GM18951 (cell line): ENCODE results near the gene TMEM74B.

Source experiments
- POLR2A ChIP-seq: IDR thresholded peaks from 4 replicates; pipeline ENCODE4 v1.6.1; 2011; ENCODE audit warnings: mild to moderate bottlenecking; ENCODE audit not compliant: insufficient read length, insufficient read depth; ENCODE audit errors: extremely low read depth
- in situ Hi-C: fragments of 300-500 bp; cut with MboI; formaldehyde crosslinking; loops from one replicate; pipeline ENCODE4 v1.12.0; 2022; ENCODE audit warnings: low sequenced_read_pairs, mixed read lengths, inconsistent platforms; ENCODE audit not compliant: unreplicated experiment

TMEM74B gene

DNA sequence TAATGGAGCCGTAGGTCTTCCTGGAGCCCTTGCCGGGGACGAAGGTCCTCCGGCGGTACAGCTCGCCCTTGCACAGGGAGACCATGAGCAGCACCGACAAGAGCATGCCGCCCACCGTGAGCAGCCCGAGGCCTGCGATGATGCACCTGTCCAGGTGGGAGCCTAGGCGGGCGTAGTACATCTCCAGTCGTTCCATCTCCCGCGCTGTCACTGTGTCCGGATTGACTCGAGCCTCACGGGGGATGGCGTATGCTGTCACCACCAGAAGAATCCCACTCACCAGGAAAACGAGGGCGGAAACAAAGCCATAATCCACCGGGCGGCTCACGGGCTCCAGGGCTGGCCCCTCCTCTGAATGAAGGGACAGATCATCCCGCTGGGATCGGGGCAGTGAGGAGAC lies 3.8 kb downstream of the TMEM74B start:
- in situ Hi-C loops = no loop called here
- no peak for TF ChIP-seq POLR2A

DNA sequence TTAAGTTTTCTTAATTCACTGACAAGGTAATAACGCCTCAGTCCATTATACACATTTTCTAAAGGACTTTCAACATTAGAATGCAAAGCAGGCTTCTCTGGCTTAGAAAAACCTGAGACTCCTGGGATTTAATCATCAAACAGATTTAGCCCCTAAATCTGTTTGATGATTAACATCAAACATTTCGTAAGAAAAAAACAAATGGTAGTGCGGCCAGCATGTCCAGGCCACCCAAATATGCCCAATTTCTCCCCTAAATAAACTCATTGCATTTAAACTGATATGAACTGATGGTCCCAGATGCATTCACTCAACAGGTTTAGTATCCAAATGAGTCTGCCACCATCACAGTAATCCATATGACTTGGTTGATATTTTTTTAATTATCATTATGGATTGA lies 6.2 kb downstream of the TMEM74B start:
- TF ChIP-seq POLR2A = no peak
- in situ Hi-C loops = no loop called here

DNA sequence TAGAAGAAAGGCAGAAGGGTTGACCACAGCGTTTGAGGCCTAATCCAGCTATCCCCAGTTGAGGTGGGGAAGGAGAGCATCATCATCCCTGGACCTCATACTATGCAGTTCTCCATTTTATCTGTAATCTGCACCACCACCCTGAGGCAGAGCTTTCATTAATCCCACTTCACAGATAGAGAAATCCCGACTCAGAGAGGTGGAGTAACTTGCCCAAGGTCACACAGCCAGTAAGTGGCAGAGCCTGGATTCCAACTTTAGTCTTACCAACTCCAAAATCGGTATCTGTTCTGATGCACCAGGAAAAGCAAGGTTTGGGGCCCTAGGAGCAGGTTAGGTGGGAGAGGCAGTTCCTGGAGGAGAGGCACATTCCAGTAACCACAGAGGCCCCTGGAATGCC lies 6.7 kb downstream of the TMEM74B start:
- in situ Hi-C loops = no loop called here
- TF ChIP-seq POLR2A = no peak

DNA sequence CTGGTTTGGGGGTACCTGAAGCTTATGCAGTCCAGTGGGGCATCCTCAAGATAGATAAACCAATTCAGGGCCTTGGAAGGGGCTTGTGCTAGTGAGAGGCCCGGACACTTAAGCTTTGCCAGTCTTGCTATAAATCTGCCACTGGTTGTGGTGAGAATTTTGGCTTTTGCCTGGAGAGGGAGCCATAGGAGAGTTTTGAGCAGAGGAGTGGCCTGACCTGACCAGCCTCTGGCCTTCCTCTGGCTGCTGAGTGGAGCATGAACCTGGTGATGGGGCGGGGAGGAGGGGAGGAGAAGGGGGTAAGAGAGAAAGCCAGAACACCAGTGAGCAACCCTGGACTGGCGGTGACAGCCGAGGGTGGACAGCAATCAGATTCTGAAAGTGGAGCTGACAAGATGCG lies 7.1 kb downstream of the TMEM74B start:
- in situ Hi-C loops = no loop called here
- TF ChIP-seq POLR2A = no peak

DNA sequence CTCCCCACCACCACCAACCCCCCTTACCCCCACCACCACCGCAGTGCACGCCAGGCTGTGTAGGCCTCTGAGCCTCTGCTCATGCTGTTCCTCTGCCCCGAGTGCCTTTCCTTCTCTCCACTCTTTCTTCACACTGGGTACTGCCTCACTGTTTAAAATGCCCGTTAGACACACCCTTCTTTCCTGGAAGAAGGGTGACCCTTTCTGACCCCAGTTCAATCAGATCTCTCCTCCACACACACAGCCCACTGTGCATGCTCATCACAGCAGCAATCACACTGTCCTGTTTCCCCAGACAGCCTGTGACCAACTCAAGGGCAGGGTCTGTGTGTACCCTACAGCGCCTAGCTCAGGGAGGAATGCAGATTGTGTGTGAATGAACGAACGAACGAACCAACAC lies 10.0 kb downstream of the TMEM74B start:
- in situ Hi-C loops = no loop called here

DNA sequence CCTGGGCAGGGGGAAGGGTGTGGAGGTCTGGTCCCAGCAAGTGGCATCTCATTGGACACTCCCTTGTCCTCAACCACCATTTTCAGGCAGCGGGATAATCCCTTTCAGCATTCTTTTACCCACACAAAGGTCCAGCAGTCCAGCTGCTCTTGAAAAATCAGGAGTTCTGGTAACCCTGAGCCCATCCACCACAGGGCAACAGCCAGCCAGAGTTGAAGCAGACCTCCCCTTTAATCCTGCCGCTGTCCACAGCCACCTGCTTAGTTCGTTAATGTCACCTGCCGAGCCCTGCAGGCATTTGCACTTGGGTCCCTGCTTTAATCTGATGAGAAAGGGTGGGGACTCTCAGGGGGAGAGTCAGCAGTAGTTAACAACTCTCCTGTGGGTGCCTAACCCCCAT lies 11.1 kb downstream of the TMEM74B start:
- in situ Hi-C loops = no loop called here
- no peak for TF ChIP-seq POLR2A

More for the DNA sequence above, 10.0 kb downstream of the TMEM74B start:
- no peak for TF ChIP-seq POLR2A

DNA sequence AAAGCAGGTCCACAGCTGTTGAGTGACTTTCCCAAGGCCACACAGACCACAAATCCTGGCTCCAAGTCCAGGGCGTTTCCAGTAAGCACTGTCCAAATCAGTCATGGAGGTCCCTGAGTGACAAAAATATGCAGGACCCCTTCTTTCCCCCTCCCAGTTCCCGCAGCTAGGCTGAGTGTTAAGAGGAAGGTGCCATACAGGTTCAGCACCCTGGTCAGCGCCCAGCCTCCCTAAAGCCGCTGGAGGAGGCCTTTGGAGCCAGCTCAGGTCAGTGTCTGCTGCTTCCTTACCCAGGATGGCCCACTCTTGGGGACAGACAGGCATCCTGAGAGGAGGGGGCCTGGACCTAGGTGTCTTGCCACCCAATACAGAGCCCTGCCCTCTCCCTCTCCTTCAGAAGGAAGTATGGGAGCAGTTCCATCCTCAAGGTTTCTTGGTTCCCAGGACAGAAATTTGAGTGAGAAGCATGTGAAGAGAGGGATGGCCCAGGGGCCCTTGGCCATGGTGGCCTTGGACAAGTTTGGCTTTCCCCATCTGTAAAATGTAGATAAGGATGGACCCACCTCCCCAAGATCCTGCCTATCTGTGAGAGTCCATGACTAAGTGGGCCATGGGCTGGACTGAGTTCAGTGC lies 13.2 kb downstream of the TMEM74B start:
- no peak for TF ChIP-seq POLR2A
- in situ Hi-C loops = no loop called here

DNA sequence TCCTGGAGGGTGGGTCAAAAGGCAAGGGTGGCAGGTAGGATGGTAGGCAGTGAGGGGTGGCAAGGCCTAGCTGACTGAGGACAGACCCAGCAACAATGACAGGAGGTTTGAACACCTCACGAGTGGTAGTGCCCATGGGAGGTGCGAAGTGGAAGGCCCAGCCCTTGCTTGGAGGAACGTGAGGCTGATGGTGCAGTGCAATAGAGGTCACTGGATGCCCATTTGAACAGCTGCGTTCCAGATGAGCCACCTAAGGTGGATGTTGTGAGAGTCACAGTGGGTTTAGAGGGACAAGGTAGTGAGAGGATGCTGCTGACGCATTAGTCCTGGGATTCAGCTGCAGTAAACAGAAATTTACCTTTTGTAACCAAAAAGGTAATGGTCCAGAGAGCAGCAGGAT lies 15.6 kb downstream of the TMEM74B start:
- in situ Hi-C loops = no loop called here
- TF ChIP-seq POLR2A = no peak

DNA sequence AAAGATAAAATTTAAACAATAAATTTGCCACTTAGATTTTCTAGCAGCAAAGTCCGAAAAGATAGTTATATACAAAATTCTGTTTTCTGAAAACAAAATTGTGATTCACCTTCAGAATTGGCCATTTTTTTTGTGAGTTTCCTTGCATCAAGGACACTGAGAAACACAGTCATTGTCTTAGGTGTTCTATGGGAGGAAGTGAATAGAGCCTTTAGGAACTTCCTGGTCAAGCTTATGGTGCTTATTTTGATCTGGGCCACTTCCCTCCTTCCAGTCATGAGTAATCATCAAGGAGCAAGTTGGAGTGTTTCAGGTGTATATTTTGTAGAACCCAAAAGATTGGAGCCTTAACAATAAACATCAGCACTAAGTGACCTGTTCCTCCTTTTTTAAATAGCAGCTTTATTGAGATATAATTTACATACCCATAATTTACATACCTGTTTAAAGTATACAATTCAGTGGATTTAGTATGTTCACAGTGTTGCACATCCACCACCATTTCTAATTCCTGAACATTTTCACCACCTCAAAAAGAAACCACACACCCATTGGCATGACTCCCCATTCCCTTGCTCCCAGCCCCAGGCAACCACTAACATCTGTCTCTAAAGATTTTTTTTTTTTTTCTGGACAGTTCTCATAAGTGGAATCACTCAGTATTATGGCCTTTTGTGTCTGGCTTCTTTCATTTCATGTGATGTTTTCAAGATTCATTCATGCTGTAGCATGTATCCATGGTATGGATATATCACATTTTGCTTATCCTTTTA lies 17.6 kb downstream of the TMEM74B start:
- no peak for TF ChIP-seq POLR2A
- in situ Hi-C loops = no loop called here

DNA sequence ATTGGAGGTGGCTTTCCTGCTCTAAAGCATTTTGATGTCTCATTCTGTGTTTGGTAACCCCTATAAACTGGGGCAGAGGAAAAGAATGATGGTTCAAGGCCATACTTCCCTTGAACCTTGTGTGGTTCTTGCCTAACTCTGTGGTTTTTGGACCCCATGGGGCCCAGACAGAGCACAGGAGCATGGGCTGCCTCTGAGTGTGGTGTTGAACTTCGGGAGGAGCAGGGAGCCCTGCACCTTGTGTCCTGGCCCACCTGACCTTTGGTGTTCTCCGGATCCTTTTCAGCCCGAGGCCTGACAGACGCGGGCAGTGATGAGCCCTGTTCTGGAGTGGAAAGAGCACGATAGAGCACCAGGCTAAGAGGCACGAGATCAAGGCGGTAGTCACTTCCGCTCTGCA lies 18.8 kb downstream of the TMEM74B start:
- TF ChIP-seq POLR2A = no peak
- in situ Hi-C loops = no loop called here

DNA sequence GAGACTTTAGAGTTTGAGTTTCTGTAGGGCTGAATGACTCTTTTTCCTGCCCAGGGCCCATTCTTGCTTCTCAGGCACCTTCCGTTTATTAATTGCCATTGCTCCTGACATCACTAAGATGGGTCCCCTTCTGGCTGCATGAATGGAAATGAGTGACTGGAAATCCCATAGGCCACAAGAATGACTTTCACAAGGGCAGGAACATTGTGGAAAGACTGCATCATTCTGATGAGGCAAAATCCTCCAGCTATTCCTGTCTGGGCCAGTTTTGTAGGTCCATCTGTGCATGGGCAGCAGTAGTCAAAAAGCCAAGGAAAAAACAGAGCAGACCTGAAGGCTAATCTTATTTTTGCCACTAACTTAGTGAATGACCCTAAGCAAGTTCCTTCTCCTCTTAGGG lies 19.3 kb downstream of the TMEM74B start:
- in situ Hi-C loops = no loop called here
- TF ChIP-seq POLR2A = no peak

DNA sequence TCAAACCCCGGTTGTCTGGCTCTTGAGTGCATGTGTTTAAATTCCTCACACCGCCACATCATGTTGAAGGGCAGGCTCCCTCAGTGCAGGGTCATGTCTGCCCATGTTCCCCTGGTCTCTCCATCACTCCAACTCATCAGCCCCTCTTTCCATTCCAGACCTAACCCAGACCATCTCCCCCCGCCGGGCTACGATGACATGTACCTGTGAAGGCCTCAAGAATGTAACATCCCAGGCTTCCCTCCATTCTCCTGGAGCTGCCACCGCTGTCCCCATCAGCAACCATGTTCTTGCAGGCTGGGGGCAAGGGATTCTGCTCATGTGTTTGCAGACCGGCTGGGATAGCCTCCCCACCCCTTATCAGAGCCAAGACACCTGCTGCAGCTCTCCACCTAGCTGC lies 19.9 kb downstream of the TMEM74B start:
- in situ Hi-C loops = no loop called here
- no peak for TF ChIP-seq POLR2A

DNA sequence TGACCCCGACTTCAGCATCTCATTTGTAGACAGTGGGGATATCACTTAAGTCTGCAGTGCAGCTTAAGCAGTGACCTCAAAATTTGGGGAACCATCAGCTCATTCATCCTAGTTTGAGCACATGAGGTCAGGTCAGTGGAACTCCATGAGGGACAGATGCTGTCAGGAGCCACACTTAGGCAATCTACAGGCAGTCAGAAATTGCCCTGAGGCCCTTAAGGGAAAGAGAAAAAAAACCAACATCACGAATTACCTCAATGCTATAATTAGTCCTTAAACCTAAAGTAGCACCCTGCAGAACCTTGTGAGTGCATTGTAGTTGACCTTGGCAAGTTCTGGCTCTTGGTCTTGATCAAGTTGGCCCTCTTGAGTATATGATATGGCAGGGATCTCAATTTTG lies 21.1 kb downstream of the TMEM74B start:
- TF ChIP-seq POLR2A = no peak
- in situ Hi-C loops = no loop called here

DNA sequence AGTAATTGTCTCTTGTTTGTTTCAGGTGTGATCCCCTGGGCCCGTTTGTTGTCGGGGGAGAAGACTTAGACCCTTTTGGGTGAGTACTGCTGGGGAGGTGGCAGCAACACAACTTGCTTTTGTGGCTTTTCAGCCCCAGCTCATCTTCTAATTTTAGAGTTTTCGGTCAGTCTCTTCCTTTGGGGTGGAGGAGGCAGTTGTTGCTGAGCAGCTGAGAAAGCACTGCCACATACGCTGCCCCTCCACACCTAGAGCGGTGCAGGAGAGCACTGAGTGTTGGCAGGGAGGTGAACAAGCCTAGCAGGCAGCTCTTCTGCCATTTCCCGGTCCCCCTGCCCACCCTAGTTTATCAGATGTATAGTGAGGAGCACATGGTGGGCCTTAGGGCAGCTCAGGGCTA lies 21.7 kb downstream of the TMEM74B start:
- TF ChIP-seq POLR2A = no peak
- in situ Hi-C loops = no loop called here
